Measurements from ENCODE around the gene FOXA2. TPM values are rescaled to one million over a fixed set of nuclear protein-coding genes. Genes with fewer than 3 reads are reported as not detected.

Gene FOXA2
- total and polyA plus RNA-seq, 2 of the 13 experiments (the other 11 are each of a cell fraction or from before 2014, with no cell fraction given) = 8.8 to 12.2 TPM

GRCh38 chr20:22586645-22587310, 2.4 kb upstream of the FOXA2 start (continued):
- TF ChIP-seq PCBP2 (optimal IDR thresholded peaks at IDR 0.05; ENCODE audit: low read depth, low read length, poor library complexity, severe bottlenecking) = no peak
- TF ChIP-seq HNRNPK (IDR thresholded peaks at IDR 0.05; ENCODE audit: low read depth, low read length, poor library complexity, severe bottlenecking) = no peak
- TF ChIP-seq NFAT5 (CRISPR knock-in tag; IDR thresholded peaks at IDR 0.05) = no peak
- no peak for TF ChIP-seq TAF1 (CRISPR knock-in tag; IDR thresholded peaks at IDR 0.05)
- no peak for TF ChIP-seq BATF2 (CRISPR knock-in tag; IDR thresholded peaks at IDR 0.05)
- TF ChIP-seq, protein P1, sequence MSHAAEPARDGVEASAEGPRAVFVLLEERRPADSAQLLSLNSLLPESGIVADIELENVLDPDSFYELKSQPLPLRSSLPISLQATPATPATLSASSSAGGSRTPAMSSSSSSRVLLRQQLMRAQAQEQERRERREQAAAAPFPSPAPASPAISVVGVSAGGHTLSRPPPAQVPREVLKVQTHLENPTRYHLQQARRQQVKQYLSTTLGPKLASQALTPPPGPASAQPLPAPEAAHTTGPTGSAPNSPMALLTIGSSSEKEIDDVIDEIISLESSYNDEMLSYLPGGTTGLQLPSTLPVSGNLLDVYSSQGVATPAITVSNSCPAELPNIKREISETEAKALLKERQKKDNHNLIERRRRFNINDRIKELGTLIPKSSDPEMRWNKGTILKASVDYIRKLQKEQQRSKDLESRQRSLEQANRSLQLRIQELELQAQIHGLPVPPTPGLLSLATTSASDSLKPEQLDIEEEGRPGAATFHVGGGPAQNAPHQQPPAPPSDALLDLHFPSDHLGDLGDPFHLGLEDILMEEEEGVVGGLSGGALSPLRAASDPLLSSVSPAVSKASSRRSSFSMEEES (CRISPR knock-in tag; IDR thresholded peaks at IDR 0.05) = 0 out of 2 replicates have a peak, but pooled peaks have one; percentile 29
- peak; percentile 51; the same call in 1 of the 2 replicates for TF ChIP-seq POGZ (CRISPR knock-in tag; IDR thresholded peaks at IDR 0.05)
- TF ChIP-seq, protein P2, sequence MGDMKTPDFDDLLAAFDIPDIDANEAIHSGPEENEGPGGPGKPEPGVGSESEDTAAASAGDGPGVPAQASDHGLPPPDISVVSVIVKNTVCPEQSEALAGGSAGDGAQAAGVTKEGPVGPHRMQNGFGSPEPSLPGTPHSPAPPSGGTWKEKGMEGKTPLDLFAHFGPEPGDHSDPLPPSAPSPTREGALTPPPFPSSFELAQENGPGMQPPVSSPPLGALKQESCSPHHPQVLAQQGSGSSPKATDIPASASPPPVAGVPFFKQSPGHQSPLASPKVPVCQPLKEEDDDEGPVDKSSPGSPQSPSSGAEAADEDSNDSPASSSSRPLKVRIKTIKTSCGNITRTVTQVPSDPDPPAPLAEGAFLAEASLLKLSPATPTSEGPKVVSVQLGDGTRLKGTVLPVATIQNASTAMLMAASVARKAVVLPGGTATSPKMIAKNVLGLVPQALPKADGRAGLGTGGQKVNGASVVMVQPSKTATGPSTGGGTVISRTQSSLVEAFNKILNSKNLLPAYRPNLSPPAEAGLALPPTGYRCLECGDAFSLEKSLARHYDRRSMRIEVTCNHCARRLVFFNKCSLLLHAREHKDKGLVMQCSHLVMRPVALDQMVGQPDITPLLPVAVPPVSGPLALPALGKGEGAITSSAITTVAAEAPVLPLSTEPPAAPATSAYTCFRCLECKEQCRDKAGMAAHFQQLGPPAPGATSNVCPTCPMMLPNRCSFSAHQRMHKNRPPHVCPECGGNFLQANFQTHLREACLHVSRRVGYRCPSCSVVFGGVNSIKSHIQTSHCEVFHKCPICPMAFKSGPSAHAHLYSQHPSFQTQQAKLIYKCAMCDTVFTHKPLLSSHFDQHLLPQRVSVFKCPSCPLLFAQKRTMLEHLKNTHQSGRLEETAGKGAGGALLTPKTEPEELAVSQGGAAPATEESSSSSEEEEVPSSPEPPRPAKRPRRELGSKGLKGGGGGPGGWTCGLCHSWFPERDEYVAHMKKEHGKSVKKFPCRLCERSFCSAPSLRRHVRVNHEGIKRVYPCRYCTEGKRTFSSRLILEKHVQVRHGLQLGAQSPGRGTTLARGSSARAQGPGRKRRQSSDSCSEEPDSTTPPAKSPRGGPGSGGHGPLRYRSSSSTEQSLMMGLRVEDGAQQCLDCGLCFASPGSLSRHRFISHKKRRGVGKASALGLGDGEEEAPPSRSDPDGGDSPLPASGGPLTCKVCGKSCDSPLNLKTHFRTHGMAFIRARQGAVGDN (CRISPR knock-in tag; IDR thresholded peaks at IDR 0.05) = peak; percentile 85
- TF ChIP-seq MED13 (CRISPR knock-in tag; IDR thresholded peaks at IDR 0.05) = no peak
- TF ChIP-seq DPF2 (CRISPR knock-in tag; IDR thresholded peaks at IDR 0.05; ENCODE audit: borderline replicate concordance, low read depth) = 0 out of 2 replicates have a peak, but pooled peaks have one; percentile 15
- TF ChIP-seq CTCF (CRISPR knock-in tag; IDR thresholded peaks at IDR 0.05) = peak; percentile 96
- 0 out of 2 replicates have a peak, but pooled peaks have one; percentile 29 for TF ChIP-seq DMAP1 (CRISPR knock-in tag; IDR thresholded peaks at IDR 0.05)
- no peak for TF ChIP-seq ZNF33B (CRISPR knock-in tag; IDR thresholded peaks at IDR 0.05)
- no peak for TF ChIP-seq ARNT2 (CRISPR knock-in tag; IDR thresholded peaks at IDR 0.05; ENCODE audit: low read depth)
